ENCODE data around the gene ASCC2. TPM values are rescaled to one million over a fixed set of nuclear protein-coding genes. Genes with fewer than 3 reads are reported as not detected.

Gene ASCC2
- total and polyA plus RNA-seq, 4 donors: 21.2 to 58.0 (median 39.6) TPM

DNA sequence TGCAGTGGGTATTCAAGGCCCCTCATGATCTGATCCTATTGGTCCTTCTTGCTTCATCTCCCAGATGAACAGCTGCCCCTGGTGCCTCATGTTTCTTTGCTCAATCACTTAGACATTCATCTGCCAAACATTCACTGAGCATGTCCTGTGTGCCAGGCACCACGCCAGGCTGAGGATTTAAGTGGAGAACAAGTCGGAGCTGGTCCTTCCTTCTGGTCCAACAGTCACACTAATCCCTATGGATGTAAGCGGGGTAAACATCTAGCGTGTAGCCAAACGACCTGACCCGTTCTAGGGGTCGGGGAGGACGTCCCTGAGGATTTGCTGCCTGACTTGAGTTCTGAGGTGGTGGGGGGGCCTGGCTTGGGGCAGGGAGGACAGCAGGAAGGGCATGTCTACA lies 93.2 kb downstream of the ASCC2 start:
- intact Hi-C loops (cut with DNase I): no loop called here
- H3K27ac ChIP-seq (ENCODE audit: low read depth in 1 of 2, low read length in 2 of 2): no peak overlapping the region
- 65 to 72% methylated on average over 8 of the region's 8 CpGs for WGBS, 2 donors
- H3K9me3 ChIP-seq (ENCODE audit: control insufficient read depth, low read length): no peaks in the 10 kb centered on the region
- no peak for ATAC-seq (ENCODE audit: low FRiP score)
- peaks cover 0 to 4% of the 10 kb centered on the region in 2 donors for H3K36me3 ChIP-seq (ENCODE audit: control insufficient read depth in 1 of 2, insufficient read depth in 2 of 2, low read length in 1 of 2)
- no peaks in the 10 kb centered on the region for H3K27me3 ChIP-seq (ENCODE audit: control insufficient read depth in 1 of 2, insufficient read depth in 2 of 2, low read length in 1 of 2)
- H3K4me1 ChIP-seq (ENCODE audit: control insufficient read depth in 1 of 2, insufficient read depth in 2 of 2, low read length in 2 of 2): no peaks in the 10 kb centered on the region
- no peak overlapping the region for H3K4me3 ChIP-seq (ENCODE audit: low read length in 2 of 2)
- no peak for DNase-seq

DNA sequence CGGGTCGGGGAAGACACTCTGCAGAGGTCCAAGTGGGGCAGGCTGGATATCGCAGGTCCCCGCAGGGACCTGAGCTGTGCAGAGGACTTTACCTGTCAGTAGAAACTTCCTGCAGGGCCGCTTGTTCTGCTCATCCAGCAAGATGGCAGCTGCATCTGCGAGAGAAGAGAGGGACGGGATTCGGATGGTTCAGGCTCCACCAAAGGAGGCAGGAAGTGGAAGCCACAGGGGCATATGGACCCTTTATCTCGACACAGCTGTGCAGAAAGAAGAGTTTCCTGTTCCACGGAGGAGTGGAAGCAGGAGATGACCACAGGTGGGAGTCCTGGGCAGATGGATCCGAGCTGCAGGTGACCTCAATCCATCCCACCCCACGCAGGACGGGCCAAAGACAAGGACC lies 95.7 kb downstream of the ASCC2 start:
- 83 to 86% methylated on average over 13 of the region's 13 CpGs for WGBS, 2 donors
- no peak overlapping the region for H3K4me3 ChIP-seq (ENCODE audit: low read length in 2 of 2)
- no peaks in the 10 kb centered on the region for H3K9me3 ChIP-seq (ENCODE audit: control insufficient read depth, low read length)
- intact Hi-C loops (cut with DNase I): no loop called here
- no peak overlapping the region for H3K27ac ChIP-seq (ENCODE audit: low read depth in 1 of 2, low read length in 2 of 2)
- no peaks in the 10 kb centered on the region for H3K4me1 ChIP-seq (ENCODE audit: control insufficient read depth in 1 of 2, insufficient read depth in 2 of 2, low read length in 2 of 2)
- ATAC-seq (ENCODE audit: low FRiP score) (no peak), DNase-seq (no peak)
- peaks cover 0 to 2% of the 10 kb centered on the region in 2 donors for H3K36me3 ChIP-seq (ENCODE audit: control insufficient read depth in 1 of 2, insufficient read depth in 2 of 2, low read length in 1 of 2)
- no peaks in the 10 kb centered on the region for H3K27me3 ChIP-seq (ENCODE audit: control insufficient read depth in 1 of 2, insufficient read depth in 2 of 2, low read length in 1 of 2)

DNA sequence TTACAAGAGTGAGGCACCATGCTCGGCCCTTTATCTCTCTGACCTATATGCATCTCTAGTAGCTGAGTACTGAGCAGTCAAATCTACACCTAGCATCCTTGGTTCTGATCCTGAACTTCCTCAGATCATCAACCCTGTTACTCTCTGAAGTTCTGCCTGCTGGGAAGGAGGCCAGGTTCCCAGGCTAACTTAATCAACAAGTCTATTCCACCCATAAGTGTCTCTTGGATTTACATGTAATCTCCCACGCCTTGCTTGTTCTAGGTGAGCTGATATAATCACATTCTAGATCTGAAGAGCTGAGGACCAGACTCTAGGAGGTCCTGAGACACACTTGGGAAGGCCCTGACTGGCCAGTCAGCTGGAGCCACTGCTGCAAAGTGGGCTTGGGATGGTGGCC lies 96.1 kb downstream of the ASCC2 start:
- H3K27me3 ChIP-seq (ENCODE audit: control insufficient read depth in 1 of 2, insufficient read depth in 2 of 2, low read length in 1 of 2): no peaks in the 10 kb centered on the region
- no peak overlapping the region for H3K4me3 ChIP-seq (ENCODE audit: low read length in 2 of 2)
- H3K27ac ChIP-seq (ENCODE audit: low read depth in 1 of 2, low read length in 2 of 2): no peak overlapping the region
- ATAC-seq (ENCODE audit: low FRiP score): no peak
- 92 to 96% methylated on average over 2 of the region's 2 CpGs for WGBS, 2 donors
- intact Hi-C loops (cut with DNase I): no loop called here
- DNase-seq: no peak
- H3K4me1 ChIP-seq (ENCODE audit: control insufficient read depth in 1 of 2, insufficient read depth in 2 of 2, low read length in 2 of 2): no peaks in the 10 kb centered on the region
- H3K36me3 ChIP-seq (ENCODE audit: control insufficient read depth in 1 of 2, insufficient read depth in 2 of 2, low read length in 1 of 2): peaks cover 0 to 1% of the 10 kb centered on the region in 2 donors
- no peaks in the 10 kb centered on the region for H3K9me3 ChIP-seq (ENCODE audit: control insufficient read depth, low read length)

DNA sequence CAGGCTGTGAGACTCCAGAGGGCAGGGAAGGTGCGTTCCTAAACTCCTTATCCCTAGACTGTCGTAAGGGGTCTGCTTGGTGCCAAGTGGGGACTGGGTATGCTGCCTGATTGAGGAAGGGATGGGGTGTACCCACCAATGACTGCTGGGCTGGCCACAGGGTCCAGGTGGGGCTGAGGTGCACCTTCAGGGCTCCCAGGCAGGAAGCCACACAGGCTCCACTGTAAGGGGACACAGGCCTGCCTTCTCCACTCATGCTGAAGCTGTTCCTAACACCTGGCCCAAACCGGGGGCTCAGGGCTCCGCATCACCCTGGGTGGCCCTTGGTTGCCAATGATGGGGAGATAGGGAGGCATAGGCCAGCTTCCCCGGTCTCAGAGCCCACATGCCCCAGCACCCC lies 97.9 kb downstream of the ASCC2 start:
- Histone ChIP-seq H3K4me1 (ENCODE audit: control insufficient read depth in 1 of 2, insufficient read depth in 2 of 2, low read length in 2 of 2) (no peaks in the 10 kb centered on the region), H3K27me3 (ENCODE audit: control insufficient read depth in 1 of 2, insufficient read depth in 2 of 2, low read length in 1 of 2) (no peaks in the 10 kb centered on the region), H3K27ac (ENCODE audit: low read depth in 1 of 2, low read length in 2 of 2) (no peak overlapping the region), H3K9me3 (ENCODE audit: control insufficient read depth, low read length) (no peaks in the 10 kb centered on the region), H3K4me3 (ENCODE audit: low read length in 2 of 2) (no peak overlapping the region), H3K36me3 (ENCODE audit: control insufficient read depth in 1 of 2, insufficient read depth in 2 of 2, low read length in 1 of 2) (peaks cover 0 to 1% of the 10 kb centered on the region in 2 donors)
- 94 to 96% methylated on average over 5 of the region's 5 CpGs for WGBS, 2 donors
- ATAC-seq (ENCODE audit: low FRiP score): peak; percentile 9
- intact Hi-C loops (cut with DNase I): no loop called here
- no peak for DNase-seq

DNA sequence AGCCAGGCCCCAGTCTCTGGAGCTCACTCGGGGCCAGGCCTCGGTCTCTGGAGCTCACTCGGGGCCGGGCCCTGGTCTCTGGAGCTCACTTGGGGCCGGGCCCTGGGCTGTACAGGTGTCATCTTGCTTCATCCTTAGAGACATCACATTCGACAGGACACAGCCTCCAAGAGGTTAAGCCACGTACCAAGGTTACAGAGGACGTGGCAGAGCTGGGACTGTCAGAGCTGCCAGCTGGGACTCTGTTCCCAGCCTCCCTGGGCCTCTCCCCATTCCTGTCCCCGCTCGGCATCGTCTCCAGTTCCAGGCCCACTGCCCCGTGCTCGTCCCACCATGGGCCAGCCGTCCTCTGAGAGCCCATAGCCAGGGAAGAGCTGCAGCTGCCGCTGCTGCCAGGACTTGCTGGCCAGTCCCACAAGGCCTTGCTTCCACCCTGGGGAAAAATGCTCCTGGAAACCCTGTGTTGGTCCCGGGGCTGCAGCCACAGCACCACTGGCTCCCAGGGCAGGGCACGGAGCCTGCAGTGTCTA lies 98.7 kb downstream of the ASCC2 start:
- 90 to 93% methylated on average over 17 of the region's 17 CpGs for WGBS, 2 donors
- H3K4me3 ChIP-seq (ENCODE audit: low read length in 2 of 2): no peak overlapping the region
- no peak for DNase-seq
- H3K4me1 ChIP-seq (ENCODE audit: control insufficient read depth in 1 of 2, insufficient read depth in 2 of 2, low read length in 2 of 2): no peaks in the 10 kb centered on the region
- peaks cover 0 to 1% of the 10 kb centered on the region in 2 donors for H3K36me3 ChIP-seq (ENCODE audit: control insufficient read depth in 1 of 2, insufficient read depth in 2 of 2, low read length in 1 of 2)
- no peaks in the 10 kb centered on the region for H3K27me3 ChIP-seq (ENCODE audit: control insufficient read depth in 1 of 2, insufficient read depth in 2 of 2, low read length in 1 of 2)
- ATAC-seq (ENCODE audit: low FRiP score): no peak
- H3K27ac ChIP-seq (ENCODE audit: low read depth in 1 of 2, low read length in 2 of 2): no peak overlapping the region
- intact Hi-C loops (cut with DNase I): no loop called here
- no peaks in the 10 kb centered on the region for H3K9me3 ChIP-seq (ENCODE audit: control insufficient read depth, low read length)

Other genes with a start within 250 kb of the ASCC2 start
- gene NF2, start 234.6 kb downstream of the ASCC2 start, total RNA-seq: 10 to 100 TPM; 35.6 TPM
- 1 to 10 TPM; 5.0 to 9.3 TPM for gene NF2, start 234.6 kb downstream of the ASCC2 start, polyA plus RNA-seq
- gene CABP7, start 118.3 kb downstream of the ASCC2 start, total RNA-seq: not detected
- gene CABP7, start 118.3 kb downstream of the ASCC2 start, polyA plus RNA-seq: under 1 TPM; 0.10 to 0.13 TPM
- 10 to 100 TPM; 11.3 to 18.4 TPM for gene ZMAT5, start 71.3 kb downstream of the ASCC2 start, total RNA-seq
- 10 to 100 TPM; 20.0 to 29.0 TPM for gene ZMAT5, start 71.3 kb downstream of the ASCC2 start, polyA plus RNA-seq
- 10 to 100 TPM; 41.4 to 42.4 TPM for gene UQCR10, start 70.9 kb downstream of the ASCC2 start, total RNA-seq
- 100 to 1,000 TPM in 1 of 2 donors, 10 to 100 TPM in 1; 88.4 to 189 TPM for gene UQCR10, start 70.9 kb downstream of the ASCC2 start, polyA plus RNA-seq
- gene MTMR3, start 44.9 kb upstream of the ASCC2 start, total RNA-seq: 10 to 100 TPM; 52.7 to 65.3 TPM
- gene MTMR3, start 44.9 kb upstream of the ASCC2 start, polyA plus RNA-seq: 10 to 100 TPM in 1 of 2 donors, 1 to 10 TPM in 1; 5.3 to 21.6 TPM
- gene HORMAD2, start 242.2 kb upstream of the ASCC2 start, total RNA-seq: not detected
- gene HORMAD2, start 242.2 kb upstream of the ASCC2 start, polyA plus RNA-seq: not detected